ENCODE results near the gene UNC5B. TPM values are rescaled to one million over a fixed set of nuclear protein-coding genes. Genes with fewer than 3 reads are reported as not detected.

Gene UNC5B
- total RNA-seq, 4 donors from 2014 or later = 3.4 to 5.2 (median 3.9) TPM

- TF ChIP-seq, protein P1, sequence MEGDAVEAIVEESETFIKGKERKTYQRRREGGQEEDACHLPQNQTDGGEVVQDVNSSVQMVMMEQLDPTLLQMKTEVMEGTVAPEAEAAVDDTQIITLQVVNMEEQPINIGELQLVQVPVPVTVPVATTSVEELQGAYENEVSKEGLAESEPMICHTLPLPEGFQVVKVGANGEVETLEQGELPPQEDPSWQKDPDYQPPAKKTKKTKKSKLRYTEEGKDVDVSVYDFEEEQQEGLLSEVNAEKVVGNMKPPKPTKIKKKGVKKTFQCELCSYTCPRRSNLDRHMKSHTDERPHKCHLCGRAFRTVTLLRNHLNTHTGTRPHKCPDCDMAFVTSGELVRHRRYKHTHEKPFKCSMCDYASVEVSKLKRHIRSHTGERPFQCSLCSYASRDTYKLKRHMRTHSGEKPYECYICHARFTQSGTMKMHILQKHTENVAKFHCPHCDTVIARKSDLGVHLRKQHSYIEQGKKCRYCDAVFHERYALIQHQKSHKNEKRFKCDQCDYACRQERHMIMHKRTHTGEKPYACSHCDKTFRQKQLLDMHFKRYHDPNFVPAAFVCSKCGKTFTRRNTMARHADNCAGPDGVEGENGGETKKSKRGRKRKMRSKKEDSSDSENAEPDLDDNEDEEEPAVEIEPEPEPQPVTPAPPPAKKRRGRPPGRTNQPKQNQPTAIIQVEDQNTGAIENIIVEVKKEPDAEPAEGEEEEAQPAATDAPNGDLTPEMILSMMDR (IDR thresholded peaks at IDR 0.05) = no peak
- DNase-seq (ENCODE audit: low spot score) (no peak), ATAC-seq (ENCODE audit: low FRiP score) (no peak)
Measured at GRCh38 chr10:71299071-71299785, 86.9 kb downstream of the UNC5B start.

- ATAC-seq (ENCODE audit: low FRiP score) (no peak), DNase-seq (ENCODE audit: low spot score) (no peak)
- TF ChIP-seq, protein P1 (IDR thresholded peaks at IDR 0.05) = no peak
Measured at GRCh38 chr10:71300555-71301370, 88.4 kb downstream of the UNC5B start.

- no peak for ATAC-seq (ENCODE audit: low FRiP score)
- TF ChIP-seq, protein P1 (IDR thresholded peaks at IDR 0.05) = no peak
- no peak for DNase-seq (ENCODE audit: low spot score)
Measured at GRCh38 chr10:71301371-71301916, 89.1 kb downstream of the UNC5B start.

DNA sequence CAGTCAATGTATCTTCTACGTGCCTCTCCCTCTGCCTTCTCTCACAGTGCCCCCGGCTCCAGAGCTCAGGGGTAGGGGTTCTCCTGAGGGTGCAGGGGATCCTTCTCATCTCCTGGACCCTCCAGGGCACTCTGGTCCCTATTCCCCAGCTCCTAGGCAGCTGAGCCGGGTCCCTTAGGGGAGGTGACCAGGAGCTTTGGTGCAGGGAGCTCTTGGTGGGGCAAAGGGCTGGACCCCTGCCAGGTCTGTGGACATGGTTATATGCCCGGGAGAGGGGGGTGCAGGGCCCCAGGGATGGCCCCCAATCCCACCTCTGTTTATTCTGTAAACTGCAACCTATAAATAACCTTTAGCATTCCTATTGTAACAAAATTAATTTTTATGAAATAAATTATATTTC is 90.1 kb downstream of the UNC5B start:
- TF ChIP-seq, protein P1 (IDR thresholded peaks at IDR 0.05) = no peak
- no peak for ATAC-seq (ENCODE audit: low FRiP score)
- DNase-seq (ENCODE audit: low spot score) = no peak

GRCh38 chr10:71302874-71303568 is 90.7 kb downstream of the UNC5B start:
- no peak for DNase-seq (ENCODE audit: low spot score)
- TF ChIP-seq, protein P1 (IDR thresholded peaks at IDR 0.05) = no peak
- ATAC-seq (ENCODE audit: low FRiP score) = no peak

DNA sequence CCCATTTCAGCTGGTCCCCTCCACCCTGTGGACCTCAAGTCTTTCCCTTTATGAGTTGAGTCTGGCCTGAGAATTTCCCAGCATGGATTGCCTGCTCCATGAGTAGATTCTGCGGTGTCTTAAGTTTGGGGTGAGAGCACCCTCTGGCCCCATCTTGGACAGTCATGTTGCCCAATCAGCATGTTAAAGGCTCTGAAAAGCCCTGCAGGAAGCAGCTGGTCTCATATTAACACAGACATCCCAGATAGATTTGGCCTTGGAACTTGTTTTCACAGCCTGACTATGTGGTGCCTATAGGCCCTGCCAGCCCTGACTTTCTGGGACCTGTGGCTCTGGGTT is 91.2 kb downstream of the UNC5B start:
- TF ChIP-seq, protein P1 (IDR thresholded peaks at IDR 0.05) = no peak
- no peak for ATAC-seq (ENCODE audit: low FRiP score)
- DNase-seq (ENCODE audit: low spot score) = no peak

All from omental fat pad (tissue), 4 donors.